ENCODE results near the gene DDHD1. TPM values are rescaled to one million over a fixed set of nuclear protein-coding genes. Genes with fewer than 3 reads are reported as not detected.

DDHD1 gene
- total and polyA plus RNA-seq, 7 donors: 1.2 to 21.4 (median 15.2) TPM

DNA sequence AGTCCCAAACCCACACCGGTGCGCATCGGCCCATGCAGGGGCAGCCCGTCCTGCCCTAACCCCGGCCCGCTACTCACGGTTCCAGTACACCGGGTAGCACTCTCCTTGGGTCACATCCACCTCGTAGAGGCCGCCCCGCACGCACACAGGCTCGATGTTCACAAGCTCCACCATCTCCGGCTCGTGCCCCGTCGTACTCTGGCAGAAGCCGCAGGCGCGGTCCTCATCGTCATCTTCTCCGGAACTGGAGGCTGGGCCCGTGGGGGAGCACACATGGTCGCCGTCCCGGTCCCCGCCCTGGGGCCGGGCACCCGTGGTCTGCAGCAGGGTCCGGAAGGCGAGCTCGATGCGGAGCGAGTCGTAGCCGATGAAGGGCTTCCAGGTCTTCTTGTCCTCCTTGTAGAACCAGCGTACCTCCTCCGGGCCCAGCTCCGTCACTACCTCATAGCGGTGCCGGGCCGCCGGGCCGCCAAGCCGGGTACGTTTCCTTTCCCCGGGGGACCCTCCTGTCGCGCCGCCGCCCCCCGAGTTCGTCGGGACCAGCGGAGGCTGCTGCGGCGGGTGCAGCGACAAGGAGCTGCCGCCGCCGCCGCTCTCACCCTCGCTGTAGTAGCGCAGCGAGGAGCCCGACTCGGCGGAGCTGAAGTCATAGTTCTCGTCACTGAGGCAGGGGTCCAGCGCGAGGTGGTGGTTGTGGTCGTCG is 788 bp downstream of the DDHD1 start:
- DNase-seq: peak; percentile 74
- no peaks in the 10 kb centered on the region for H3K9me3 ChIP-seq

DNA sequence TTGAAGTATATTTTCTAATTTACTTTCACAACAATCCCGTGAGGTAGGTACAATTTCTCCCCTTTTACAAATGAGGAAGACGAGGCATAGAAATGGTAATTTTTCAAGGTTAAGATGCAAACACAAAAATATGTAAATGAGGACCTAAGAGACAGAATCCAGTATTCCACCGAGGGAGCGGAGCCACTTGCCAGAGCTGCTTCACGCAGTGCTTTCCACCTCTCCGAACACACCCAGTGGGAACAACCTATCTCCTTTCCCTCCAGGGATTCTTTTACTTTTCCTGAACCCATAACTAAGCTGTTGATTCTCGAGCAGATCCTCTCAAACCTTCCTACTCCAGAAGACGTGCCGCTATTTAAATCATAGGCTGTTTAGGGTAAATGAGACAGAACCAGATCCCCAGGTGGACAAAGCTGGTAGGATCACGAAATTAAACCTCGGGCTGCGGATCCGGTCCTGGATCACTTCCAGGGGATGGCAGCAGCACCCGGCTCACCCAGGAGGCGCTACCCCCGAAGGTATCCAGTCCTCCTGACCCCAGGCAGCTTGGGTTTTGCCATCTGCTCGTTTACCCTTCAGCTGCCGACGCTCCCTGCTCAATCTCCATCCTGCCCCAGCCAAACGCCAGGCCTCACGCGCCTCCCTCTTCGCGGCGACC is 1.5 kb downstream of the DDHD1 start:
- Histone ChIP-seq H3K27me3 (no peaks in the 10 kb centered on the region), H3K27ac (peak overlapping the region; percentile 84 to 97 (median 96)), H3K9me3 (no peaks in the 10 kb centered on the region), H3K36me3 (no peaks in the 10 kb centered on the region), H3K4me3 (peak overlapping the region; percentile 63 to 87 (median 76)), H3K4me1 (peaks cover 0 to 24% (median 18%) of the 10 kb centered on the region in 4 donors)
- intact Hi-C loops (cut with DNase I): loop anchor here (2.0 to 5.0 kb wide), 2 partner anchors 146 to 361 kb away; partner anchors contain the start of gene GNPNAT1
- DNase-seq: peak; percentile 67
- TF ChIP-seq POLR2A (IDR thresholded peaks at IDR 0.05) (no peak), POLR2AphosphoS5 (IDR thresholded peaks at IDR 0.05) (peak in 1 of 4 donors; percentile 0), EP300 (IDR thresholded peaks at IDR 0.05) (no peak)
- TF ChIP-seq, protein P1, sequence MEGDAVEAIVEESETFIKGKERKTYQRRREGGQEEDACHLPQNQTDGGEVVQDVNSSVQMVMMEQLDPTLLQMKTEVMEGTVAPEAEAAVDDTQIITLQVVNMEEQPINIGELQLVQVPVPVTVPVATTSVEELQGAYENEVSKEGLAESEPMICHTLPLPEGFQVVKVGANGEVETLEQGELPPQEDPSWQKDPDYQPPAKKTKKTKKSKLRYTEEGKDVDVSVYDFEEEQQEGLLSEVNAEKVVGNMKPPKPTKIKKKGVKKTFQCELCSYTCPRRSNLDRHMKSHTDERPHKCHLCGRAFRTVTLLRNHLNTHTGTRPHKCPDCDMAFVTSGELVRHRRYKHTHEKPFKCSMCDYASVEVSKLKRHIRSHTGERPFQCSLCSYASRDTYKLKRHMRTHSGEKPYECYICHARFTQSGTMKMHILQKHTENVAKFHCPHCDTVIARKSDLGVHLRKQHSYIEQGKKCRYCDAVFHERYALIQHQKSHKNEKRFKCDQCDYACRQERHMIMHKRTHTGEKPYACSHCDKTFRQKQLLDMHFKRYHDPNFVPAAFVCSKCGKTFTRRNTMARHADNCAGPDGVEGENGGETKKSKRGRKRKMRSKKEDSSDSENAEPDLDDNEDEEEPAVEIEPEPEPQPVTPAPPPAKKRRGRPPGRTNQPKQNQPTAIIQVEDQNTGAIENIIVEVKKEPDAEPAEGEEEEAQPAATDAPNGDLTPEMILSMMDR (IDR thresholded peaks at IDR 0.05): peak in 2 of 4 experiments; percentile 13 to 21
- 1 to 4% methylated on average over 25 of the region's 25 CpGs for WGBS, 2 donors

More for the DNA sequence above, 788 bp downstream of the DDHD1 start:
- peaks cover 0 to 24% (median 18%) of the 10 kb centered on the region in 4 donors for H3K4me1 ChIP-seq
- intact Hi-C loops (cut with DNase I): loop anchor here (2.0 to 5.0 kb wide), 2 partner anchors 145 to 362 kb away; partner anchors contain the start of gene GNPNAT1
- no peaks in the 10 kb centered on the region for H3K27me3 ChIP-seq
- TF ChIP-seq, protein P1 (IDR thresholded peaks at IDR 0.05): no peak
- TF ChIP-seq POLR2AphosphoS5 (IDR thresholded peaks at IDR 0.05): peak in 1 of 4 donors; percentile 18
- H3K4me3 ChIP-seq: peak overlapping the region; percentile 63 to 87 (median 76)
- peak overlapping the region; percentile 84 to 97 (median 96) for H3K27ac ChIP-seq
- 0 to 1% methylated on average over 73 of the region's 73 CpGs for WGBS, 2 donors
- H3K36me3 ChIP-seq: no peaks in the 10 kb centered on the region

DNA sequence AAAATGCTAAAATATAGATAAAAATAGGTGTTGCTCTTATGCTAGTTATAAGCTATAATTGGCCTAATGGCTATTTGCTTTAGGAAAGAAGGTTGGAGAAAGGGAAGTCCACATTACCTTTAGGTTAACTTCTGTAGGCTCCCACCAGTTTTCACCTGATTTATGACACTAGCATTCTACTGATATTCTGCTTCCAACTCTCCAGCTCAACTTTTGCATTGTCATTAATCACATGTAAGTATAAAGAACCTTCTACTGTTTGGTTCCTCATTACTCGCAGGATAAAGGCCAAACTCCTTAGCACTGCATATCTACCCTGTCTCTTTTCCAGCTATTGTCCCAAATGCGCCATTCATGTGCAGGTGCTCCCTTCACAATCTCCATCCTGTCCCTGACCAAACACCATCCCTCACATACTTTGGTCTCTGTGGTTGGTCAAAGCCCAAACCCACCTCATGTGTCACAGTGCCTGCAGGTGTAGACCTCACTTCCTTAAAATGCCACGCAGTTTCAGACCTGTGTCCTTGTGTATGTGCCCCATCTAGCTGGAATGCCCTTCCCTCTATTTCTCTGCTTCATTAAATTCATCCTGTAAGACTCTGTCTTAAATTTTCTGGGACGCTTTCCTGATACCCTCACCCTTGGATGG is 3.3 kb downstream of the DDHD1 start:
- Histone ChIP-seq H3K36me3 (no peaks in the 10 kb centered on the region), H3K9me3 (no peaks in the 10 kb centered on the region), H3K27ac (no peak overlapping the region), H3K4me1 (peaks cover 0 to 24% (median 18%) of the 10 kb centered on the region in 4 donors), H3K4me3 (no peak overlapping the region), H3K27me3 (no peaks in the 10 kb centered on the region)
- no peak for DNase-seq
- intact Hi-C loops (cut with DNase I): loop anchor here (5.0 kb wide), 1 partner anchor 148 kb away; no protein-coding TSS in a partner anchor
- no peak for TF ChIP-seq POLR2A (IDR thresholded peaks at IDR 0.05)
- TF ChIP-seq, protein P1 (IDR thresholded peaks at IDR 0.05): no peak
- TF ChIP-seq EP300 (IDR thresholded peaks at IDR 0.05): no peak
- TF ChIP-seq POLR2AphosphoS5 (IDR thresholded peaks at IDR 0.05): no peak
- WGBS, 2 donors: 79 to 88% methylated on average over 4 of the region's 4 CpGs

DNA sequence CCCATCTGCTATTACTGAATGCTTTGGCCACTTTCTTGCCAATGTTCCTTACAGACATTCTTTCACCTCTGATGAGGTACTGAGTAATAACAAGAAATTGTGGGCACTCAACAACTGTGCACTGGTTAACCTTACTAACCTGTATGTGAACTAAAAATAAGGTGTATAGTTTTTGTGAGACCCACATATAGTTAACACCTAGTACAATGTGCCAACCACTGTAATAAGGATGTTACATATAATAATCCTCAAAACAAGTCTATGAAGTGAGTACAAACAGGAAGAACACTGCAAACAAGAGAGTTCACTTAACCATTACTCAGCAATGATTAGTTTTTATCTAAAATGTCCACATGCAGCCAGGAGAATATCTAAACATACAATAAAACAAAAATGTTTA is 4.5 kb downstream of the DDHD1 start:
- intact Hi-C loops (cut with DNase I): no loop called here
- H3K4me3 ChIP-seq: no peak overlapping the region
- H3K27ac ChIP-seq: no peak overlapping the region
- no peaks in the 10 kb centered on the region for H3K36me3 ChIP-seq
- no peak for DNase-seq
- TF ChIP-seq, protein P1 (IDR thresholded peaks at IDR 0.05): no peak
- TF ChIP-seq POLR2AphosphoS5 (IDR thresholded peaks at IDR 0.05) (no peak), POLR2A (IDR thresholded peaks at IDR 0.05) (no peak)
- peaks cover 0 to 22% (median 18%) of the 10 kb centered on the region in 4 donors for H3K4me1 ChIP-seq
- no peaks in the 10 kb centered on the region for H3K9me3 ChIP-seq
- no peaks in the 10 kb centered on the region for H3K27me3 ChIP-seq

Data from sigmoid colon (tissue), 7 donors.